Common myeloid progenitor, CD34-positive (primary cell): ENCODE data around the gene ZNF598.

Experiments
- CTCF ChIA-PET: fragments of 350-600 bp; sonication (Branson Sonifier 250); formaldehyde crosslinking; loops from one replicate; lab custom pipeline; 2021; ENCODE audit warnings: antibody characterized with exemption; lab: Charles Lee
- POLR2A ChIA-PET: fragments of 350-600 bp; sonication (Branson Sonifier 250); formaldehyde crosslinking; loops from one replicate; lab custom pipeline; 2021; ENCODE audit warnings: antibody characterized with exemption; lab: Charles Lee
- DNase-seq, 3 donors: peaks; one replicate each; pipeline versions ENCODE4 v3.0.0 to v3.0.0-alpha.2; 2013
- H3K27ac ChIP-seq, 2 experiments: 1 replicate in 1 of 2; 2 replicates in 1 of 2; pipeline ENCODE4 v1.7.0; 2013; ENCODE audit warnings: inconsistent platforms in 2 of 2, low read length in 2 of 2, mild to moderate bottlenecking in 2 of 2, low read depth in 1 of 2, moderate library complexity in 1 of 2; ENCODE audit not compliant: severe bottlenecking in 2 of 2, insufficient read depth in 1 of 2, poor library complexity in 1 of 2
- H3K27me3 ChIP-seq, 5 experiments: replicated peaks in 2 of 5; 1 replicate in 3 of 5; 2 replicates in 2 of 5; pipeline versions ENCODE4 v1.6.1 to v1.7.0; 2013; ENCODE audit warnings: low read length in 4 of 5, mild to moderate bottlenecking in 2 of 5, moderate library complexity in 2 of 5, inconsistent platforms in 1 of 5; ENCODE audit not compliant: insufficient read depth in 5 of 5, control insufficient read depth in 4 of 5
- H3K36me3 ChIP-seq, 4 experiments: 1 replicate in 2 of 4; 2 replicates in 2 of 4; pipeline versions ENCODE4 v1.6.1 to v1.7.0; 2013; ENCODE audit warnings: low read length in 3 of 4, control low read depth in 1 of 4, mild to moderate bottlenecking in 1 of 4; ENCODE audit not compliant: control insufficient read depth in 4 of 4, insufficient read depth in 4 of 4
- H3K4me1 ChIP-seq, 4 experiments: 1 replicate in 3 of 4; 2 replicates in 1 of 4; pipeline versions ENCODE4 v1.6.1 to v1.7.1; 2013; ENCODE audit warnings: low read length in 3 of 4, mild to moderate bottlenecking in 3 of 4, control low read depth in 1 of 4, inconsistent platforms in 1 of 4, moderate library complexity in 1 of 4; ENCODE audit not compliant: control insufficient read depth in 4 of 4, insufficient read depth in 4 of 4; ENCODE audit errors: control extremely low read depth in 1 of 4
- H3K4me3 ChIP-seq, 7 experiments: 1 replicate in 4 of 7; 2 replicates in 3 of 7; pipeline versions ENCODE4 v1.5.1 to v1.7.0; 2013; ENCODE audit warnings: mild to moderate bottlenecking in 7 of 7, low read length in 6 of 7, moderate library complexity in 6 of 7, inconsistent platforms in 2 of 7, low read depth in 2 of 7, control low read depth in 1 of 7; ENCODE audit not compliant: insufficient read depth in 4 of 7, control insufficient read depth in 1 of 7; ENCODE audit errors: extremely low read depth in 1 of 7
- H3K9me3 ChIP-seq, 5 experiments: 1 replicate in 4 of 5; 2 replicates in 1 of 5; pipeline versions ENCODE4 v1.6.1 to v1.7.1; 2013; ENCODE audit warnings: low read length in 4 of 5, mild to moderate bottlenecking in 2 of 5, inconsistent platforms in 1 of 5, low read depth in 1 of 5, moderate library complexity in 1 of 5; ENCODE audit not compliant: control insufficient read depth in 4 of 5, insufficient read depth in 2 of 5; ENCODE audit errors: control extremely low read depth in 1 of 5
- WGBS: methylation state at CpG from one replicate; pipeline ENCODE4 v1.1.5; 2013; ENCODE audit not compliant: insufficient coverage; 5-methylcytosine and 5-hydroxymethylcytosine counted together

The ZNF598 gene

GRCh38 chr16:2040787-2041522 lies 31.3 kb upstream of the ZNF598 start:
- H3K4me1 ChIP-seq, result peaks cover 0 to 26% (median 19%) of the 10 kb centered on the region in 4 experiments
- POLR2A ChIA-PET, result interaction anchor here (0.6 kb wide), 1 partner anchor 509 kb away, joined by 3 read pairs; no protein-coding TSS in a partner anchor
- H3K27ac ChIP-seq, result no peak overlapping the region

GRCh38 chr16:2040041-2040786 lies 30.6 kb upstream of the ZNF598 start:
- Histone ChIP-seq H3K36me3 (peaks cover 0 to 13% (median 3%) of the 10 kb centered on the region in 4 experiments), H3K27ac (no peak overlapping the region), H3K4me3 (no peak overlapping the region), H3K9me3 (no peaks in the 10 kb centered on the region), H3K4me1 (peaks cover 0 to 25% (median 19%) of the 10 kb centered on the region in 4 experiments), H3K27me3 (no peaks in the 10 kb centered on the region)
- WGBS, result 97% methylated on average over 24 of the region's 24 CpGs
- no peak for DNase-seq
- ChIA-PET POLR2A (no interaction called here), CTCF (interaction anchor here (1.1 to 1.7 kb wide), 4 partner anchors 10 to 35 kb away, joined by 3 to 5 read pairs (median 4); no protein-coding TSS in a partner anchor)

More at GRCh38 chr16:2040787-2041522, 31.3 kb upstream of the ZNF598 start:
- Histone ChIP-seq H3K27me3 (no peaks in the 10 kb centered on the region), H3K36me3 (peaks cover 0 to 13% (median 3%) of the 10 kb centered on the region in 4 experiments), H3K9me3 (no peaks in the 10 kb centered on the region), H3K4me3 (no peak overlapping the region)
- CTCF ChIA-PET, result interaction anchor here (1.0 to 1.7 kb wide), 4 partner anchors 11 to 35 kb away, joined by 3 to 4 read pairs (median 4); no protein-coding TSS in a partner anchor
- DNase-seq, result no peak
- 97% methylated on average over 15 of the region's 20 CpGs for WGBS

GRCh38 chr16:2039274-2040031 lies 29.8 kb upstream of the ZNF598 start:
- Histone ChIP-seq H3K27me3 (no peaks in the 10 kb centered on the region), H3K27ac (no peak overlapping the region), H3K4me3 (no peak overlapping the region), H3K36me3 (peaks cover 0 to 13% (median 3%) of the 10 kb centered on the region in 4 experiments), H3K9me3 (no peaks in the 10 kb centered on the region), H3K4me1 (peaks cover 0 to 27% (median 21%) of the 10 kb centered on the region in 4 experiments)
- DNase-seq, result no peak
- POLR2A ChIA-PET, result no interaction called here
- WGBS, result 89% methylated on average over 26 of the region's 29 CpGs
- CTCF ChIA-PET, result interaction anchor here (1.5 to 1.7 kb wide), 2 partner anchors 9 to 15 kb away, joined by 4 to 5 read pairs; no protein-coding TSS in a partner anchor

- Histone ChIP-seq H3K9me3 (no peaks in the 10 kb centered on the region), H3K36me3 (peaks cover 0 to 13% (median 3%) of the 10 kb centered on the region in 4 experiments), H3K4me3 (no peak overlapping the region), H3K4me1 (peaks cover 0 to 24% (median 18%) of the 10 kb centered on the region in 4 experiments), H3K27ac (no peak overlapping the region), H3K27me3 (no peaks in the 10 kb centered on the region)
- POLR2A ChIA-PET, result no interaction called here
- WGBS, result 95% methylated on average over 26 of the region's 41 CpGs
- no peak for DNase-seq
- CTCF ChIA-PET, result interaction anchor here (1.0 to 1.5 kb wide), 2 partner anchors 8 to 114 kb away, joined by 3 to 5 read pairs; no protein-coding TSS in a partner anchor
Observed at GRCh38 chr16:2038382-2039231, 29.0 kb upstream of the ZNF598 start.

- WGBS, result 91% methylated on average over 13 of the region's 29 CpGs
- Histone ChIP-seq H3K9me3 (no peaks in the 10 kb centered on the region), H3K27ac (no peak overlapping the region), H3K27me3 (no peaks in the 10 kb centered on the region), H3K36me3 (peaks cover 0 to 8% (median 3%) of the 10 kb centered on the region in 4 experiments), H3K4me3 (no peak overlapping the region), H3K4me1 (peaks cover 0 to 24% (median 21%) of the 10 kb centered on the region in 4 experiments)
- ChIA-PET POLR2A (no interaction called here), CTCF (interaction anchor here (1.0 to 1.5 kb wide), 3 partner anchors 10 to 115 kb away, joined by 3 to 4 read pairs (median 4); no protein-coding TSS in a partner anchor)
- no peak for DNase-seq
Observed at GRCh38 chr16:2037647-2038381, 28.2 kb upstream of the ZNF598 start.
